ENCODE measurements around the gene SPAG16.

Gene SPAG16

GRCh38 chr2:214138779-214139178 is 854.5 kb downstream of the SPAG16 start:
- DNase-seq (ENCODE audit: low read depth in 1 of 2, low spot score in 1 of 2): no peak

GRCh38 chr2:214139630-214140284 is 855.5 kb downstream of the SPAG16 start:
- H3K27ac ChIP-seq (replicated peaks): no peak overlapping the region
- H3K27me3 ChIP-seq (ENCODE audit: insufficient read depth, poor library complexity, severe bottlenecking): no peaks in the 10 kb centered on the region
- H3K4me3 ChIP-seq (replicated peaks; ENCODE audit: insufficient read depth, low read length): no peak overlapping the region
- TF ChIP-seq REST (IDR thresholded peaks at IDR 0.05; ENCODE audit: insufficient replicate concordance, low read depth) (no peak), CTCF (IDR thresholded peaks at IDR 0.05; ENCODE audit: insufficient read depth, low read length) (no peak), POLR2AphosphoS5 (IDR thresholded peaks at IDR 0.05; ENCODE audit: low read depth) (no peak), GABPA (IDR thresholded peaks at IDR 0.05; ENCODE audit: low read depth) (no peak), SPI1 (IDR thresholded peaks at IDR 0.05; ENCODE audit: borderline replicate concordance, low read depth) (no peak)
- DNase-seq (ENCODE audit: low read depth in 1 of 2, low spot score in 1 of 2): no peak

More at GRCh38 chr2:214138779-214139178, 854.5 kb downstream of the SPAG16 start:
- TF ChIP-seq REST (IDR thresholded peaks at IDR 0.05; ENCODE audit: insufficient replicate concordance, low read depth) (no peak), SPI1 (IDR thresholded peaks at IDR 0.05; ENCODE audit: borderline replicate concordance, low read depth) (no peak), CTCF (IDR thresholded peaks at IDR 0.05; ENCODE audit: insufficient read depth, low read length) (no peak), GABPA (IDR thresholded peaks at IDR 0.05; ENCODE audit: low read depth) (no peak), POLR2AphosphoS5 (IDR thresholded peaks at IDR 0.05; ENCODE audit: low read depth) (no peak)
- Histone ChIP-seq H3K27me3 (ENCODE audit: insufficient read depth, poor library complexity, severe bottlenecking) (no peaks in the 10 kb centered on the region), H3K27ac (replicated peaks) (no peak overlapping the region), H3K4me3 (replicated peaks; ENCODE audit: insufficient read depth, low read length) (no peak overlapping the region)

- TF ChIP-seq GABPA (IDR thresholded peaks at IDR 0.05; ENCODE audit: low read depth) (no peak), REST (IDR thresholded peaks at IDR 0.05; ENCODE audit: insufficient replicate concordance, low read depth) (no peak), SPI1 (IDR thresholded peaks at IDR 0.05; ENCODE audit: borderline replicate concordance, low read depth) (no peak), CTCF (IDR thresholded peaks at IDR 0.05; ENCODE audit: insufficient read depth, low read length) (no peak), POLR2AphosphoS5 (IDR thresholded peaks at IDR 0.05; ENCODE audit: low read depth) (no peak)
- Histone ChIP-seq H3K27ac (replicated peaks) (no peak overlapping the region), H3K27me3 (ENCODE audit: insufficient read depth, poor library complexity, severe bottlenecking) (no peaks in the 10 kb centered on the region), H3K4me3 (replicated peaks; ENCODE audit: insufficient read depth, low read length) (no peak overlapping the region)
- no peak for DNase-seq (ENCODE audit: low read depth in 1 of 2, low spot score in 1 of 2)
Observed at GRCh38 chr2:214156971-214157370, 872.7 kb downstream of the SPAG16 start.

All from HL-60 (cell line).